Measurements from ENCODE around the gene TREH.

Gene TREH

DNA sequence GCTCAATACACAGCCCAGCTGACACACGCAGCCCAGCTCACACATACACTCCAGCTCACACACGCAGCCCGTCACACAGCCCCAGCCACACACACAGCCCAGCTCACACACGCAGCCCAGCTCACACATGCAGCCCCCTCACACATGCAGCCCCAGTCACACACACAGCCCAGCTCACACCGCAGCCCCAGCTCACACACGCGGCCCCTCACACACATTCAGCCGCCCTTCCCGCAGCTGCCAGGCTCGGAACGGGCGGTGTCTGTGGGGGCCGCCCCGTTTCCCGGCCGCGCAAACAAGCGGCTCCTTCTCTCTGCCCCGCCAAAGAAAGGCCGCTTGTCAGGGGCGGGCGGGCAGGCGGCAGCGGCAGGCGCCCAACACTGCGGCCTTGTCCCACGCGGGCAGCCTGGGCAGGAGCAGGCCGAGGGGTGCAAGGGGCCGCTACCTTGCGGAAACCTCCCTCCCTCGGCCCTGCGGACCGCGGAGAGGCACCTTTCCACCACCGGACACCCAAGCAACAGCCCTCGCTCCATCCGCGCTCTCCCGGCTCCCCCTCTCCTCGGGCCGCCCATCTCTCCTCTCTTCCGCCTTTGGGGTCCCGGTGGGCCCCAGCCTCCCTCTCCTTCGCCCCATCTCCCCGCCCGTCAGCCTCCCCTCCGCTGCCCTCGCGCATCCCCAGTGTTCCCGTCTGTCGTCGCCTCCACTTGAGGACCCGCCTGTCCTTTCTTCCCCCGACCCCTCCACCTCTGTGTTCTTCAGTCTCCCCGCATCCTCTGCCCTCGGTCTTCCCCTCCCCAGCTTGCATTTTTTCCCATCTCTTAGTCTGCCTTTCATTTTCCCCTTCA is 69.8 kb downstream of the TREH start:
- DNase-seq, result peak in 2 of 4 experiments; percentile 28 to 35

DNA sequence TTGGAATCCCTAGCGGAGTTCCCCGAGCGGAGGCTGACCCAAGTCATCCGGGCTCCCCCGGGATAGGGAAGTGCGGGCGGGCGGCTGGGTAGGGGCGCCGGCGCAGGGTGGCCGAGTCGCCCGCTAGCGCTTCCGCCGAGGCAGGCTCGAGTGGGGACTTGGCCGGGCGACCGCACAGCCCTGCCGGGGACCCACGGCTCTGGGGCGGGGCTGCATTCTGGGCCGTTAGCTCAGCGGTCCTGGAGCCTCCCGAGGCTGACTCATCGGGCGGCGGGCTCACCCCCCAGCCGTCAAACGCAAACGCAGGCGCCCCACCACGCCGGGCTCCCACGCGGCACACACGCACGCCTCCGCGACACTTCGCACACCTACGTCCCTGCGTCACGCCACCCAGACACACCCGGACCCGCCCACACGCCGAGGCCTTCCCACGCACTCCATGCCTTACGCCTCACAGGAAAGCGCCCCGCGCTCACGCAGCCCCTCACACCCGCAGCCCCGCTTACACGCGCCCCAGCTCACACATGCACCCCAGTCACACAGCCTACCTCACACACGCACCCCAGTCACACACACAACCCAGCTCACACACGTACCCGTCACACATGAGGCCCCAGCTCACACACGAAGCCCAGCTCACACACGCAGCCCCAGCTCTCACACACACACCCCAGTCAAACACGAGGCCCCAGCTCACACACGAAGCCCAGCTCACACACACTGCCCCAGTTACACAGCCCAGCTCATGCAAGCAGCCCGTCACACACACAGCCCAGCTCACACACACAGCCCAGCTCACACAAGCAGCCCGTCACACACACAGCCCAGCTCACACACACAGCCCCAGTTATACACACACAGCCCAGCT is 70.9 kb downstream of the TREH start:
- peak; percentile 83 to 90 (median 86) for DNase-seq

- DNase-seq, result peak; percentile 46 to 77 (median 62)
Measured at GRCh38 chr11:118607401-118608359, 71.8 kb downstream of the TREH start, which contains the start of gene PHLDB1. Gene PHLDB1 (plus strand): TSS chr11:118607615. CDS start chr11:118613837, 6,222 bp downstream.

Measured in suppressor macrophage (primary cell).